HepG2 (cell line): ENCODE data around the gene RAB40C. TPM values are rescaled to one million over a fixed set of nuclear protein-coding genes. Genes with fewer than 3 reads are reported as not detected.

Experiments
- ASH2L ChIP-seq: fragments of 300-600, 200-600 bp; sonication (generic); IDR thresholded peaks from 2 replicates; pipeline ENCODE4 v1.7.0; 2017; ENCODE audit warnings: low read depth, mild to moderate bottlenecking, moderate library complexity, mixed read lengths, low read length; ENCODE audit not compliant: insufficient read length
- CBX1 ChIP-seq: IDR thresholded peaks from one replicate; pipeline ENCODE4 v1.6.1; 2016; ENCODE audit warnings: antibody characterized with exemption, low read depth
- CERS6 ChIP-seq: sonication (generic); formaldehyde crosslinking; IDR thresholded peaks from 2 replicates; pipeline ENCODE4 v1.5.0; 2020; ENCODE audit warnings: missing genetic modification reagents
- GATAD2A ChIP-seq: IDR thresholded peaks from 2 replicates; pipeline ENCODE4 v1.6.1; 2016
- KAT8 ChIP-seq: IDR thresholded peaks from 2 replicates; pipeline ENCODE4 v1.6.1; 2016; ENCODE audit warnings: missing genetic modification reagents, missing compliant biosample characterization
- KDM5B ChIP-seq: sonication (generic); formaldehyde crosslinking; IDR thresholded peaks from 2 replicates; pipeline ENCODE4 v1.4.0; 2020; ENCODE audit warnings: missing genetic modification reagents, mild to moderate bottlenecking, borderline replicate concordance
- ZBTB14 ChIP-seq: sonication (generic); formaldehyde crosslinking; IDR thresholded peaks from 2 replicates; pipeline ENCODE4 v1.4.0; 2020; ENCODE audit warnings: missing genetic modification reagents
- ZFP1 ChIP-seq: IDR thresholded peaks from 2 replicates; pipeline ENCODE4 v1.6.1; 2016
- ZNF589 ChIP-seq: sonication (generic); formaldehyde crosslinking; conservative IDR thresholded peaks from 2 replicates; pipeline ENCODE4 v1.8.0; 2022; ENCODE audit warnings: mild to moderate bottlenecking, moderate library complexity, missing genetic modification reagents
- ZNF672 ChIP-seq: sonication (generic); formaldehyde crosslinking; IDR thresholded peaks from 2 replicates; pipeline ENCODE4 v1.8.1; 2022; ENCODE audit warnings: missing genetic modification reagents
- ZNF891 ChIP-seq: sonication (generic); formaldehyde crosslinking; IDR thresholded peaks from 2 replicates; pipeline ENCODE4 v1.5.0; 2020; ENCODE audit warnings: mild to moderate bottlenecking, missing genetic modification reagents
- ZSCAN21 ChIP-seq: sonication (generic); formaldehyde crosslinking; IDR thresholded peaks from 2 replicates; pipeline ENCODE4 v1.8.0; 2022; ENCODE audit warnings: mild to moderate bottlenecking, missing genetic modification reagents, moderate library complexity, borderline replicate concordance
- polyA plus RNA-seq, 8 experiments: library from polyadenylated mRNA; depleted of rRNA in 3 of 8; stranded (reverse) in 7 of 8; unstranded in 1 of 8; fragments of >200 nt; fragmentation: Illumina TruSeq in 4 of 8; extraction: Trizol in 4 of 8; gene quantifications; 2 replicates each; pipeline versions ENCODE4 v1.2.1 to v1.2.3, GENCODE V29; 2011 to 2016; ENCODE audit warnings: low read depth in 4 of 8, missing spikeins in 1 of 8, mixed read lengths in 1 of 8; ENCODE audit not compliant: insufficient read depth in 1 of 8
- total RNA-seq, 5 experiments: library from RNA; depleted of rRNA; stranded (reverse); fragments of >200 nt; fragmentation: Illumina TruSeq; extraction: Trizol; gene quantifications; 2 replicates each; pipeline ENCODE4 v1.2.3, GENCODE V29; 2016; ENCODE audit warnings: low read depth in 1 of 5
- TF ChIP-seq, protein P1 (sequence below): sonication (generic); formaldehyde crosslinking; conservative IDR thresholded peaks from 2 replicates; pipeline ENCODE4 v1.4.0; 2020; ENCODE audit warnings: mild to moderate bottlenecking, missing genetic modification reagents, moderate library complexity
- TF ChIP-seq, protein P2 (sequence below): sonication (generic); formaldehyde crosslinking; IDR thresholded peaks from 2 replicates; pipeline ENCODE4 v1.8.0; 2022; ENCODE audit warnings: missing genetic modification reagents, mild to moderate bottlenecking, inconsistent platforms, borderline replicate concordance
- TF ChIP-seq, protein P3 (sequence below): sonication (generic); formaldehyde crosslinking; IDR thresholded peaks from 2 replicates; pipeline ENCODE4 v1.5.1; 2020; ENCODE audit warnings: missing genetic modification reagents, mild to moderate bottlenecking, borderline replicate concordance
- TF ChIP-seq, protein P4 (sequence below): sonication (generic); IDR thresholded peaks from 2 replicates; pipeline ENCODE4 v1.6.1; 2016; ENCODE audit warnings: low read depth, borderline replicate concordance
- TF ChIP-seq, protein P5 (sequence below): sonication (generic); formaldehyde crosslinking; IDR thresholded peaks from 2 replicates; pipeline ENCODE4 v1.9.0; 2021; ENCODE audit warnings: missing genetic modification reagents, mild to moderate bottlenecking, borderline replicate concordance

The RAB40C gene
- total and polyA plus RNA-seq, 2 of the 13 experiments (the other 11 are each of a cell fraction or from before 2014, with no cell fraction given), result 7.7 to 11.5 TPM

- no peak for TF ChIP-seq CERS6 (CRISPR knock-in tag)
- TF ChIP-seq CBX1, result no peak
- TF ChIP-seq ZNF589, result 0 out of 2 replicates have a peak, but pooled peaks have one; percentile 26
- TF ChIP-seq ZSCAN21, result no peak
- TF ChIP-seq KDM5B (CRISPR knock-in tag), result no peak
- TF ChIP-seq GATAD2A (CRISPR knock-in tag), result no peak
- TF ChIP-seq ZFP1 (CRISPR knock-in tag), result no peak
- TF ChIP-seq, protein P1, sequence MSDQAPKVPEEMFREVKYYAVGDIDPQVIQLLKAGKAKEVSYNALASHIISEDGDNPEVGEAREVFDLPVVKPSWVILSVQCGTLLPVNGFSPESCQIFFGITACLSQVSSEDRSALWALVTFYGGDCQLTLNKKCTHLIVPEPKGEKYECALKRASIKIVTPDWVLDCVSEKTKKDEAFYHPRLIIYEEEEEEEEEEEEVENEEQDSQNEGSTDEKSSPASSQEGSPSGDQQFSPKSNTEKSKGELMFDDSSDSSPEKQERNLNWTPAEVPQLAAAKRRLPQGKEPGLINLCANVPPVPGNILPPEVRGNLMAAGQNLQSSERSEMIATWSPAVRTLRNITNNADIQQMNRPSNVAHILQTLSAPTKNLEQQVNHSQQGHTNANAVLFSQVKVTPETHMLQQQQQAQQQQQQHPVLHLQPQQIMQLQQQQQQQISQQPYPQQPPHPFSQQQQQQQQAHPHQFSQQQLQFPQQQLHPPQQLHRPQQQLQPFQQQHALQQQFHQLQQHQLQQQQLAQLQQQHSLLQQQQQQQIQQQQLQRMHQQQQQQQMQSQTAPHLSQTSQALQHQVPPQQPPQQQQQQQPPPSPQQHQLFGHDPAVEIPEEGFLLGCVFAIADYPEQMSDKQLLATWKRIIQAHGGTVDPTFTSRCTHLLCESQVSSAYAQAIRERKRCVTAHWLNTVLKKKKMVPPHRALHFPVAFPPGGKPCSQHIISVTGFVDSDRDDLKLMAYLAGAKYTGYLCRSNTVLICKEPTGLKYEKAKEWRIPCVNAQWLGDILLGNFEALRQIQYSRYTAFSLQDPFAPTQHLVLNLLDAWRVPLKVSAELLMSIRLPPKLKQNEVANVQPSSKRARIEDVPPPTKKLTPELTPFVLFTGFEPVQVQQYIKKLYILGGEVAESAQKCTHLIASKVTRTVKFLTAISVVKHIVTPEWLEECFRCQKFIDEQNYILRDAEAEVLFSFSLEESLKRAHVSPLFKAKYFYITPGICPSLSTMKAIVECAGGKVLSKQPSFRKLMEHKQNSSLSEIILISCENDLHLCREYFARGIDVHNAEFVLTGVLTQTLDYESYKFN, result no peak
- TF ChIP-seq, protein P2, sequence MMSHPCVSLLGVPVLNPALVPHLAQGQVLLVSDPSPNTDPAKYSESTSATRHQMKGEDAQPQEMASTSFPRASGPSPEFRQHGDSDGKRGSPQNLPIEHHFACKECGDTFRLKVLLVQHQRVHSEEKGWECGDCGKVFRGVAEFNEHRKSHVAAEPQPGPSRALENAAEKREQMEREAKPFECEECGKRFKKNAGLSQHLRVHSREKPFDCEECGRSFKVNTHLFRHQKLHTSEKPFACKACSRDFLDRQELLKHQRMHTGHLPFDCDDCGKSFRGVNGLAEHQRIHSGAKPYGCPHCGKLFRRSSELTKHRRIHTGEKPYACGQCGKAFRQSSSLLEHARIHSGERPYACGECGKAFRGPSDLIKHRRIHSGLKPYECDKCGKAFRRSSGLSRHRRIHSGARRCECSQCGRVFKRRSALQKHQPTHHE (CRISPR knock-in tag), result no peak
- no peak for TF ChIP-seq ZNF891
- TF ChIP-seq, protein P3, sequence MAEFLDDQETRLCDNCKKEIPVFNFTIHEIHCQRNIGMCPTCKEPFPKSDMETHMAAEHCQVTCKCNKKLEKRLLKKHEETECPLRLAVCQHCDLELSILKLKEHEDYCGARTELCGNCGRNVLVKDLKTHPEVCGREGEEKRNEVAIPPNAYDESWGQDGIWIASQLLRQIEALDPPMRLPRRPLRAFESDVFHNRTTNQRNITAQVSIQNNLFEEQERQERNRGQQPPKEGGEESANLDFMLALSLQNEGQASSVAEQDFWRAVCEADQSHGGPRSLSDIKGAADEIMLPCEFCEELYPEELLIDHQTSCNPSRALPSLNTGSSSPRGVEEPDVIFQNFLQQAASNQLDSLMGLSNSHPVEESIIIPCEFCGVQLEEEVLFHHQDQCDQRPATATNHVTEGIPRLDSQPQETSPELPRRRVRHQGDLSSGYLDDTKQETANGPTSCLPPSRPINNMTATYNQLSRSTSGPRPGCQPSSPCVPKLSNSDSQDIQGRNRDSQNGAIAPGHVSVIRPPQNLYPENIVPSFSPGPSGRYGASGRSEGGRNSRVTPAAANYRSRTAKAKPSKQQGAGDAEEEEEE (CRISPR knock-in tag), result no peak
- TF ChIP-seq, protein P4, sequence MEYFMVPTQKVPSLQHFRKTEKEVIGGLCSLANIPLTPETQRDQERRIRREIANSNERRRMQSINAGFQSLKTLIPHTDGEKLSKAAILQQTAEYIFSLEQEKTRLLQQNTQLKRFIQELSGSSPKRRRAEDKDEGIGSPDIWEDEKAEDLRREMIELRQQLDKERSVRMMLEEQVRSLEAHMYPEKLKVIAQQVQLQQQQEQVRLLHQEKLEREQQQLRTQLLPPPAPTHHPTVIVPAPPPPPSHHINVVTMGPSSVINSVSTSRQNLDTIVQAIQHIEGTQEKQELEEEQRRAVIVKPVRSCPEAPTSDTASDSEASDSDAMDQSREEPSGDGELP, result no peak
- peak; percentile 2 for TF ChIP-seq ASH2L
- TF ChIP-seq ZBTB14 (CRISPR knock-in tag), result no peak
- no peak for TF ChIP-seq ZNF672 (CRISPR knock-in tag)
- TF ChIP-seq, protein P5, sequence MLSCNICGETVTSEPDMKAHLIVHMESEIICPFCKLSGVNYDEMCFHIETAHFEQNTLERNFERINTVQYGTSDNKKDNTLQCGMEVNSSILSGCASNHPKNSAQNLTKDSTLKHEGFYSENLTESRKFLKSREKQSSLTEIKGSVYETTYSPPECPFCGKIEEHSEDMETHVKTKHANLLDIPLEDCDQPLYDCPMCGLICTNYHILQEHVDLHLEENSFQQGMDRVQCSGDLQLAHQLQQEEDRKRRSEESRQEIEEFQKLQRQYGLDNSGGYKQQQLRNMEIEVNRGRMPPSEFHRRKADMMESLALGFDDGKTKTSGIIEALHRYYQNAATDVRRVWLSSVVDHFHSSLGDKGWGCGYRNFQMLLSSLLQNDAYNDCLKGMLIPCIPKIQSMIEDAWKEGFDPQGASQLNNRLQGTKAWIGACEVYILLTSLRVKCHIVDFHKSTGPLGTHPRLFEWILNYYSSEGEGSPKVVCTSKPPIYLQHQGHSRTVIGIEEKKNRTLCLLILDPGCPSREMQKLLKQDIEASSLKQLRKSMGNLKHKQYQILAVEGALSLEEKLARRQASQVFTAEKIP (CRISPR knock-in tag), result no peak
- TF ChIP-seq KAT8 (CRISPR knock-in tag), result no peak
Measured at GRCh38 chr16:629833-630248, 40.0 kb downstream of the RAB40C start (continued).
